Measurements from ENCODE around the gene SUGP1. TPM values are rescaled to one million over a fixed set of nuclear protein-coding genes. Genes with fewer than 3 reads are reported as not detected.

SUGP1 gene
- total RNA-seq, 1 donor = 27.1 TPM

DNA sequence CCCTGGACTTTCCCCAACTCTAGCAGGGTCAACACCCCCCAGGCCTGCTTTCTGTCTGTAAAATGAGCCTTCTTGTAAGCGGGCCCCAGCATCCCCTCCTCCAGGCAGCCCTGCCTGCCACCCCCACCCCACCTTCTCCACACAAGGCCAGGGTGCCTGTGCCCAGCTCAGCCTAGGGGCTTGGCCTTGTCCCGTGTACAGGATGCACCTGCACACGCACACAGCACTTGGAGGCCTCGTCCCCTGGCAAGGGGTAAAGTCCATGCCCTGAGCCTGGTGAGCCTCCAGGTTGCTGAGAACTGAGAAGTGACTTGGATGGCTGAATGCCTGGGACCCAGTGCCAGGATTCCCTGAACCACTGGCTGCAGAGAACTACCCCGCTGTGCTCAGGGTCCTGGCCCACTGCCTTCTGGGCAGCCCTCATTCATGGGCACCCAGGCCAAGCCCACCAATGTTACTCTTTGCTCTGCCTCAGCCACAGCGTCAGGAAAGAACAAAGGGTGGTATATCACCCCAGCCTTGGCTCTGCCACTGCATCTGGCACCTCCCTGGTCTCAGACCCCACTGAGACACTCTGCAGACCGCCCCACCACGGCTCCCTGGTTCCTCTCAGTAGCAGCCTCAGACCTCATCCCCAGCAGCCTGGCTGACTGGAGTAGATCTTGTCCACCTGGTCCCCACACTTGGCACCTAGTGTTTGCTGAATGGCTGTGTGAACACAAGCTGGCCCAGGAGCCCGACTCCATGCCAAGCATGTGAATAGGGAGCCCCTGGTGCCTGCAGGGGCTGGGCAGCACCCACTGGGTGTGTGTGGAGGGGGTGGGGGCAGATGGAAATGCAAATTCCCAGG, 45.4 kb downstream of the SUGP1 start:
- no peaks in the 10 kb centered on the region for H4K20me1 ChIP-seq (ENCODE audit: insufficient read depth, low read length)
- no peak overlapping the region for H3K4me3 ChIP-seq (ENCODE audit: insufficient read depth, low read length)
- H2AFZ ChIP-seq (ENCODE audit: low read length) = no peak overlapping the region
- H3K36me3 ChIP-seq (ENCODE audit: insufficient read depth, low read length) = peaks cover 20% of the 10 kb centered on the region
- TF ChIP-seq, protein P1, sequence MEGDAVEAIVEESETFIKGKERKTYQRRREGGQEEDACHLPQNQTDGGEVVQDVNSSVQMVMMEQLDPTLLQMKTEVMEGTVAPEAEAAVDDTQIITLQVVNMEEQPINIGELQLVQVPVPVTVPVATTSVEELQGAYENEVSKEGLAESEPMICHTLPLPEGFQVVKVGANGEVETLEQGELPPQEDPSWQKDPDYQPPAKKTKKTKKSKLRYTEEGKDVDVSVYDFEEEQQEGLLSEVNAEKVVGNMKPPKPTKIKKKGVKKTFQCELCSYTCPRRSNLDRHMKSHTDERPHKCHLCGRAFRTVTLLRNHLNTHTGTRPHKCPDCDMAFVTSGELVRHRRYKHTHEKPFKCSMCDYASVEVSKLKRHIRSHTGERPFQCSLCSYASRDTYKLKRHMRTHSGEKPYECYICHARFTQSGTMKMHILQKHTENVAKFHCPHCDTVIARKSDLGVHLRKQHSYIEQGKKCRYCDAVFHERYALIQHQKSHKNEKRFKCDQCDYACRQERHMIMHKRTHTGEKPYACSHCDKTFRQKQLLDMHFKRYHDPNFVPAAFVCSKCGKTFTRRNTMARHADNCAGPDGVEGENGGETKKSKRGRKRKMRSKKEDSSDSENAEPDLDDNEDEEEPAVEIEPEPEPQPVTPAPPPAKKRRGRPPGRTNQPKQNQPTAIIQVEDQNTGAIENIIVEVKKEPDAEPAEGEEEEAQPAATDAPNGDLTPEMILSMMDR (IDR thresholded peaks at IDR 0.05; ENCODE audit: extremely low read depth, low read depth, low read length) = no peak
- DNase-seq (ENCODE audit: insufficient read length, low spot score, missing footprints) = peak; percentile 73
- H3K79me2 ChIP-seq (ENCODE audit: insufficient read depth, low read length) = no peaks in the 10 kb centered on the region
- no peaks in the 10 kb centered on the region for H3K9me3 ChIP-seq (ENCODE audit: low read depth, low read length)
- H3K27me3 ChIP-seq (ENCODE audit: insufficient read depth, low read length) = peaks cover 4% of the 10 kb centered on the region
- no peak overlapping the region for H3K27ac ChIP-seq (ENCODE audit: low read depth, low read length)
- no peak overlapping the region for H3K4me2 ChIP-seq (ENCODE audit: insufficient read depth, low read length)
- no peaks in the 10 kb centered on the region for H3K4me1 ChIP-seq (ENCODE audit: insufficient read depth, low read length)

DNA sequence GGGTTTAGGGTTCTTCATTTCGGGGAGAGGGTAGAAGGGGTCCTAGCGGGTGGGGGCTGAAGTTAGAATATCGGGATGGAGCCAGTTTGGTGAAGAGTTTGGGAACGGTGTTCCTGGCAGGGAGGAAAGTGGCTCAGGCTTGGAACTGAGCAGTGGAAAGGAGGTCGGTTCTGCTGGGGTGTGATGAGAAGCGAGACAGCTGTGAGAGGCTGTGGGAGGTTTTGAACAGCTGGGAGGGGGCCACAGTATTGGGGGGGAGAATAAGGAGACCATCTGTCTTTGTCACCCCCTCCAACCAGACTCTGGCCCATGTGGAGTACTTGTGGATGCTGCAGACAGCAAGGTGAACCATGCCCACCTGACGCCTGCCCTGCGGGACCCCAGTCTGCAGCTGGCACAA, 46.2 kb downstream of the SUGP1 start:
- Histone ChIP-seq H3K36me3 (ENCODE audit: insufficient read depth, low read length) (peaks cover 19% of the 10 kb centered on the region), H3K27ac (ENCODE audit: low read depth, low read length) (no peak overlapping the region), H3K27me3 (ENCODE audit: insufficient read depth, low read length) (peaks cover 4% of the 10 kb centered on the region), H4K20me1 (ENCODE audit: insufficient read depth, low read length) (no peaks in the 10 kb centered on the region), H2AFZ (ENCODE audit: low read length) (no peak overlapping the region), H3K79me2 (ENCODE audit: insufficient read depth, low read length) (no peaks in the 10 kb centered on the region), H3K4me1 (ENCODE audit: insufficient read depth, low read length) (no peaks in the 10 kb centered on the region), H3K4me2 (ENCODE audit: insufficient read depth, low read length) (no peak overlapping the region), H3K9me3 (ENCODE audit: low read depth, low read length) (no peaks in the 10 kb centered on the region), H3K4me3 (ENCODE audit: insufficient read depth, low read length) (no peak overlapping the region)
- peak; percentile 71 for DNase-seq (ENCODE audit: insufficient read length, low spot score, missing footprints)
- TF ChIP-seq, protein P1 (IDR thresholded peaks at IDR 0.05; ENCODE audit: extremely low read depth, low read depth, low read length) = no peak

DNA sequence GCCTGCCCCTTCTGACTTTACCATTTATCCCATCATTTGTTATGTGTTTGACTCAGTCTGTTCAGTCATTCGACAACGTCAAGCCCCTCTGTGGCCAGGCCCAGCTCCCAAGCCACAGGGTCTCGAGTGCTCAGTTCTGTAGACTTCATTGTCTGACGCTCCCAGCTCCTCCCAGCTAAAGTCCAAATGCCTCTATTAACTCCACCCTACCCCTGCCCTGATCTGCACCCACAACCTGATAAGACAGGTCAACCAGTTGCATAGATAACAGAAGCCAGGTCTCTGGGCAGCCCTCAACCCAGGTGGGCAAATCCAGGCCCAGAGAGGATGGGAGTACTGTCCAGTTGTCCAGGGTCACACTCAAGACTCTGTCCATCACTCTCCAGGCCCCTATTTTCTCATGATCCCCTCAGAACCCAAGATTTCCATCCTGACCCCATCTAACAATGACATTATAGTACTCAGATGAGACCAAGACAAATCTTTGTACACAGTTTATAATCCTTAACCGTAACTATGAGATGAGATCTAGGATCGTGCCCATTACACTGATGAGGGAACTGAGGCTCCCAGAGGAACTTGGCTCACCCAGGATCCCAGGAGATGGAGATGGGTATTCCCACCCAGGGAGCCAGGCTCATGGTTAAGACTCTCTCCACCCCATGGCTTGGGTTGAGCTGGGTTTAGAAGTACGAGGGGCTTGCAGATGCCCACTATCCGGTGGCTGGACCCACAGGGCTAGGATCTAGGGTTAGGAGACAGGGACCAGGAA, 48.3 kb downstream of the SUGP1 start:
- peaks cover 4% of the 10 kb centered on the region for H3K27me3 ChIP-seq (ENCODE audit: insufficient read depth, low read length)
- TF ChIP-seq, protein P1 (IDR thresholded peaks at IDR 0.05; ENCODE audit: extremely low read depth, low read depth, low read length) = no peak
- H4K20me1 ChIP-seq (ENCODE audit: insufficient read depth, low read length) = no peaks in the 10 kb centered on the region
- H3K79me2 ChIP-seq (ENCODE audit: insufficient read depth, low read length) = no peaks in the 10 kb centered on the region
- no peak overlapping the region for H3K4me3 ChIP-seq (ENCODE audit: insufficient read depth, low read length)
- peak; percentile 56 for DNase-seq (ENCODE audit: insufficient read length, low spot score, missing footprints)
- H3K36me3 ChIP-seq (ENCODE audit: insufficient read depth, low read length) = no peaks in the 10 kb centered on the region
- no peaks in the 10 kb centered on the region for H3K9me3 ChIP-seq (ENCODE audit: low read depth, low read length)
- no peak overlapping the region for H2AFZ ChIP-seq (ENCODE audit: low read length)
- peak overlapping the region; percentile 72 for H3K4me2 ChIP-seq (ENCODE audit: insufficient read depth, low read length)
- no peaks in the 10 kb centered on the region for H3K4me1 ChIP-seq (ENCODE audit: insufficient read depth, low read length)
- no peak overlapping the region for H3K27ac ChIP-seq (ENCODE audit: low read depth, low read length)

Data from osteoblast (primary cell).